ENCODE measurements around the gene RHCE. TPM values are rescaled to one million over a fixed set of nuclear protein-coding genes. Genes with fewer than 3 reads are reported as not detected.
"Not testable (repeated sequence)": the region's sequence is repeated elsewhere in the genome, so short reads cannot be mapped to it uniquely, and the experiment has no call there.

The RHCE gene
- total RNA-seq, 4 donors from 2014 or later, result 0.17 TPM; not detected in 3

DNA sequence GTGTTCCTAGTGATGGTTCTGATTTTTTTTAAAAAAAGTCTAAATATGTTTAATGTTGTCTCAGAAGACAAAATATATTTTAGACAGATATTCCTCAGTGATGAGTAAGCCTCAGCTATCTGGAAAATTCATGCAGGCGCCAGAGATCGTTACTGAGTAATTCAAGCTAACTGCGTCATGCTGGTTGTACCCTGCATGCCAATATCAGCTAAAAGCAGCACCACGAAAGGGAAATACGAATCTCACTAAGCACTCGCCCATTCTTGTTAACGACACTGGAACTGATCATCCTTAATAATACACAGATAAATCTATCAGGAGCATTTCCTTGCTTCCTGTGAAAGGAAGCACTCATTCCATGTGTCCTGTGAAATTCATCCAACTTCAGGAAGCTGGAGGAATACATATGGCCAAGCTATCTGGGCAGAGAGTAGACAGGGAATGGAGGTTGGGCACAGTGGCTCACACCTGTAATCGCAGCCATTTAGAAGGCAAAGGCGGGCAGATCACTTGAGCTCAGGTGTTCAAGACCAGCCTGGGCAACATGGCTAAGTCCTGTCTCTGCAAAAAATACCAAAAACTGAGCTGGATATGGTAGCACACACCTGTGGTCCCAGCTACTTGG lies 100.2 kb downstream of the RHCE start:
- H3K27me3 ChIP-seq; H3K9me3 ChIP-seq; DNase-seq (ENCODE audit: extremely low spot score); H3K36me3 ChIP-seq; H3K27ac ChIP-seq (replicated peaks in 1 of 4); H3K4me1 ChIP-seq; H3K4me3 ChIP-seq; intact Hi-C loops (cut with DNase I): not testable (repeated sequence)
- WGBS, result 93% methylated on average over 9 of the region's 9 CpGs

DNA sequence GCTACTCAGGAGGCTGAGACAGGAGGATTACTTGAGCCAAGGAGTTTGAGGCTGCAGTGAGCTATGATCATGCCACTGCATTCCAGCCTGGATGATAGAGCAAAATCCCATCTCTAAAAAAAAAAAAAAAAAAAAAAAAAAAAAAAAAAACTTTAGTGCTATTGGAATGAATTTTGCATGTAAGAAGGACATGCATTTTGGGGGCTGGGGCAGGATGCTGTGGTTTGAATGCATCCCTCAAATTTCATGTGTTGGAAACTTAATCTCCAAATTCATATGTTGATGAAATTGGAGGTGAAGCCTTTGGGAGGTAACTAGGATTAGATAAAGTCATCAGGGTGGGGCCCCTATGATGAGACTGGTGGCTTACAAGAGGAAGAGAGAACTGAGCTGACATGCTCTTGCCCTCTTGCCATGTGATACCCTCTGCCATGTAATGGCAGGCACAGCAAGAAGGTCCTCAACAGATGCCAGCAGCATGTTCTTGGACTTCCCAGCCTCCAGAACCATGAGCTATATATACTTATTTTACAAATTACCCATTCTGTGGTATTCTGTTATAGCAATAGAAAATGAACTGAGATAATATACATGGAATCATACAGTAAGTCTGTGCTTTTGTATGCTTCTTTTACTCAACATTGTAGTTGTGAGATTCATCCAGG lies 107.7 kb downstream of the RHCE start:
- H3K4me3 ChIP-seq; H3K27me3 ChIP-seq; H3K9me3 ChIP-seq; H3K27ac ChIP-seq (replicated peaks in 1 of 4); DNase-seq (ENCODE audit: extremely low spot score); intact Hi-C loops (cut with DNase I); H3K36me3 ChIP-seq; H3K4me1 ChIP-seq: not testable (repeated sequence)

Other genes with a start within 250 kb of the RHCE start
- 10 to 100 TPM; 56.9 to 76.7 (median 65.2) TPM for gene SYF2, start 188.3 kb downstream of the RHCE start, total RNA-seq
- 10 to 100 TPM; 33.7 to 75.2 (median 52.5) TPM for gene RSRP1, start 173.4 kb downstream of the RHCE start, total RNA-seq
- gene RHD, start 148.3 kb downstream of the RHCE start, total RNA-seq, result not detected
- 100 to 1,000 TPM in 1 of 4 donors, 10 to 100 TPM in 3; 85.1 to 106 (median 98.4) TPM for gene TMEM50A, start 82.5 kb downstream of the RHCE start, total RNA-seq
- 10 to 100 TPM; 16.2 to 23.2 (median 19.5) TPM for gene MACO1, start 10.1 kb upstream of the RHCE start, total RNA-seq
- gene LDLRAP1, start 122.8 kb upstream of the RHCE start, total RNA-seq, result 10 to 100 TPM; 12.6 to 21.2 (median 16.3) TPM
- gene MAN1C1, start 196.0 kb upstream of the RHCE start, total RNA-seq, result 10 to 100 TPM; 20.2 to 22.8 (median 20.7) TPM